ENCODE results near the gene LAMP2. TPM values are rescaled to one million over a fixed set of nuclear protein-coding genes. Genes with fewer than 3 reads are reported as not detected.
A peak's percentile ranks its signal among the peaks of the same experiment; 100 is the strongest.

The LAMP2 gene
- total and polyA plus RNA-seq, 10 of the 15 experiments (the other 5 are each of a cell fraction or from before 2014, with no cell fraction given), result 21.0 to 48.1 (median 27.3) TPM

DNA sequence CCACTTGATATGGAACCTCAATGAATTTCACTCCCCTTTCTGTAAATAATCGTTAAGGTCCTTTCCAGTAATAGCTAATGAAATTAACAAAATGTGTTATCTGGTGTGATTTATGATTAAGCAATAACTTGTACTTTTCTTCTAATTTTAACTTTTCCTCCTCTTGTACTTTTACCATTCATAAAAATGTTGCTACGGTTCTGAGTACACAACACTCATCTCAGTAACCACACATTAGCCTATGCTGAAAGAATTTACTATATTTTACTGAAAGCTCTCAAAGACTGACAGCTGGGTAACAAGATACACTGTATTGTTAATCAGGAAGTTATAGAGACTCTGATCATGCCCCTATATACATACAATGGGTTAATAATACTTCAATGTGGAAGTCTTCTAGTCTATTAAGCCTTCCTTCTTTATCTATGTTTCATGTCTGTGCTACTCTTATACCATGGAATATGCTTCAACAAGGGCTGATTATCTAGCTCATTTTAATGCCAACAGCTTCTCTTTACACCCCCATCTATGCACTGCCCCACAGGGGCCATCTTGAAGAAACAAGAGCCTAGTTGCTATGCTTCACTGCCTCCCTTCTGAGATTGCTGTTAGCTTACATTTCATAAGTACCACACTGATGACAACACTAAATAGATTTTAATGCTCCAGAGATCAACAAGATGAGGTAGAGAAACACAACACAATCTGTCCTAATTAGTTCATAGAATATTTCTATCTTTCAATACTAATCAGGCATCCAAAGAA is 39.1 kb downstream of the LAMP2 start (continued):
- TF ChIP-seq PAX5 (IDR thresholded peaks at IDR 0.05; ENCODE audit: borderline replicate concordance, low read depth, low read length) (no peak), POLR2AphosphoS2 (IDR thresholded peaks at IDR 0.05; ENCODE audit: low read depth, low read length) (no peak), ETV6 (conservative IDR thresholded peaks at IDR 0.05 in 1 of 2, IDR thresholded peaks at IDR 0.05 in 1 of 2; ENCODE audit: borderline replicate concordance in 1 of 2, low read depth in 1 of 2) (no peak), SUZ12 (IDR thresholded peaks at IDR 0.05; ENCODE audit: unreplicated experiment) (no peak), ZBED1 (IDR thresholded peaks at IDR 0.05; ENCODE audit: borderline replicate concordance) (no peak), RUNX3 (IDR thresholded peaks at IDR 0.05; ENCODE audit: low read length) (peak; percentile 48)
- TF ChIP-seq, protein P1, sequence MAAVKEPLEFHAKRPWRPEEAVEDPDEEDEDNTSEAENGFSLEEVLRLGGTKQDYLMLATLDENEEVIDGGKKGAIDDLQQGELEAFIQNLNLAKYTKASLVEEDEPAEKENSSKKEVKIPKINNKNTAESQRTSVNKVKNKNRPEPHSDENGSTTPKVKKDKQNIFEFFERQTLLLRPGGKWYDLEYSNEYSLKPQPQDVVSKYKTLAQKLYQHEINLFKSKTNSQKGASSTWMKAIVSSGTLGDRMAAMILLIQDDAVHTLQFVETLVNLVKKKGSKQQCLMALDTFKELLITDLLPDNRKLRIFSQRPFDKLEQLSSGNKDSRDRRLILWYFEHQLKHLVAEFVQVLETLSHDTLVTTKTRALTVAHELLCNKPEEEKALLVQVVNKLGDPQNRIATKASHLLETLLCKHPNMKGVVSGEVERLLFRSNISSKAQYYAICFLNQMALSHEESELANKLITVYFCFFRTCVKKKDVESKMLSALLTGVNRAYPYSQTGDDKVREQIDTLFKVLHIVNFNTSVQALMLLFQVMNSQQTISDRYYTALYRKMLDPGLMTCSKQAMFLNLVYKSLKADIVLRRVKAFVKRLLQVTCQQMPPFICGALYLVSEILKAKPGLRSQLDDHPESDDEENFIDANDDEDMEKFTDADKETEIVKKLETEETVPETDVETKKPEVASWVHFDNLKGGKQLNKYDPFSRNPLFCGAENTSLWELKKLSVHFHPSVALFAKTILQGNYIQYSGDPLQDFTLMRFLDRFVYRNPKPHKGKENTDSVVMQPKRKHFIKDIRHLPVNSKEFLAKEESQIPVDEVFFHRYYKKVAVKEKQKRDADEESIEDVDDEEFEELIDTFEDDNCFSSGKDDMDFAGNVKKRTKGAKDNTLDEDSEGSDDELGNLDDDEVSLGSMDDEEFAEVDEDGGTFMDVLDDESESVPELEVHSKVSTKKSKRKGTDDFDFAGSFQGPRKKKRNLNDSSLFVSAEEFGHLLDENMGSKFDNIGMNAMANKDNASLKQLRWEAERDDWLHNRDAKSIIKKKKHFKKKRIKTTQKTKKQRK (IDR thresholded peaks at IDR 0.05; ENCODE audit: low read depth, low read length), result no peak

DNA sequence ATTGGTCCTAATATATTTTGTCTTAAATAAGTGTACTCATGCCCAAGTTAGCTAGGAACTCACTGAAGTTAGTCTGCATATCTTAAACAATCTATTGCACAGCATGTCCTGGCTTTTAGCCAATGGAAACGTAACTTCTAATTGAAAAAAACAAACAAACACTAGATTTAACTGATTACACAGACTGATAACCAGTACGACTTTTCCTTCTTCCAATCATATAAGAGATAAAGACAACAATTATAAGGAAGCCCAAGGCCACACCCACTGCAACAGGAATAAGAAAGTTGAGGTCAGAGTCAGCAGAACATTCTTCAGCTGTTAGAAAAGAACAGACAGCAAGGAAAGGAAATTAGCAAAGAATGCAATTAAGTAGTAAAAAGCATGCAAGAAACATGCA is 40.8 kb downstream of the LAMP2 start:
- ChIA-PET POLR2A (no interaction called here), SMC1A (ENCODE audit: uncharacterized antibody, unreplicated experiment) (interaction anchor here (1.0 kb wide), 1 partner anchor 193 kb away, joined by 3 read pairs; no protein-coding TSS in a partner anchor), CTCF (interaction anchor here (1.3 kb wide), 1 partner anchor 24 kb away, joined by 4 read pairs; no protein-coding TSS in a partner anchor), RAD21 (ENCODE audit: unreplicated experiment) (no interaction called here)
- Histone ChIP-seq H2AFZ (ENCODE audit: control insufficient read depth, low read depth, low read length) (no peak overlapping the region), H3K27ac (ENCODE audit: control insufficient read depth, insufficient read depth) (no peak overlapping the region), H4K20me1 (ENCODE audit: control insufficient read depth, insufficient read depth) (no peaks in the 10 kb centered on the region), H3K36me3 (ENCODE audit: control insufficient read depth in 2 of 2, insufficient read depth in 2 of 2, low read length in 1 of 2) (no peaks in the 10 kb centered on the region), H3K4me3 (no peak overlapping the region), H3K4me1 (ENCODE audit: control insufficient read depth, insufficient read depth, low read length) (no peaks in the 10 kb centered on the region), H3K27me3 (replicated peaks in 1 of 2; ENCODE audit: control insufficient read depth in 2 of 2, insufficient read depth in 2 of 2, low read length in 1 of 2) (no peaks in the 10 kb centered on the region), H3K9ac (ENCODE audit: control insufficient read depth, insufficient read depth, low read length) (no peak overlapping the region), H3K79me2 (ENCODE audit: control insufficient read depth, insufficient read depth, low read length) (no peaks in the 10 kb centered on the region), H3K4me2 (ENCODE audit: control insufficient read depth, insufficient read depth) (no peak overlapping the region), H3K9me3 (replicated peaks; ENCODE audit: control insufficient read depth, insufficient read depth, low read length) (no peaks in the 10 kb centered on the region)
- FAIRE-seq, result no peak
- ATAC-seq, result no peak
- BruUV-seq (replicated peaks), result no TSS peak
- 60% methylated on average over 2 of the region's 2 CpGs for WGBS (ENCODE audit: insufficient coverage, insufficient replicate concordance, low lambda C conversion rate, missing lambda C conversion rate)
- DNase-seq (ENCODE audit: low read depth, low spot score), result no peak
- intact Hi-C loops (cut with micrococcal nuclease; ENCODE audit: unreplicated experiment), result no loop called here
- TF ChIP-seq MEF2B (IDR thresholded peaks at IDR 0.05; ENCODE audit: partially characterized antibody, poor library complexity, severe bottlenecking) (no peak), NRF1 (conservative IDR thresholded peaks at IDR 0.05; ENCODE audit: low read depth, low read length) (no peak), BCLAF1 (IDR thresholded peaks at IDR 0.05) (no peak), MEF2A (IDR thresholded peaks at IDR 0.05; ENCODE audit: insufficient read depth, low read depth, low read length) (no peak), PAX5 (IDR thresholded peaks at IDR 0.05; ENCODE audit: borderline replicate concordance, low read depth, low read length) (no peak), RAD51 (IDR thresholded peaks at IDR 0.05) (no peak), CHD4 (IDR thresholded peaks at IDR 0.05) (no peak), KLF5 (IDR thresholded peaks at IDR 0.05; ENCODE audit: partially characterized antibody) (no peak)
- in situ Hi-C loops (cut with MboI), result no loop called here

Measured in GM12878 (cell line).